K562 (cell line): ENCODE data around the gene CAMSAP2. TPM values are rescaled to one million over a fixed set of nuclear protein-coding genes. Genes with fewer than 3 reads are reported as not detected.
A peak's percentile ranks its signal among the peaks of the same experiment; 100 is the strongest.

Source experiments
- DACH1 ChIP-seq: fragments of 450-650 bp; IDR thresholded peaks from 2 replicates; pipeline ENCODE4 v1.6.1; 2018; ENCODE audit not compliant: partially characterized antibody
- EGR1 ChIP-seq: fragments of 450-650 bp; conservative IDR thresholded peaks from 2 replicates; pipeline ENCODE4 v1.6.1; 2017; ENCODE audit warnings: mild to moderate bottlenecking
- ZKSCAN8 ChIP-seq: fragments of 200-800 bp; sonication (Bioruptor generic); IDR thresholded peaks from 2 replicates; pipeline ENCODE4 v1.6.1; 2016; ENCODE audit warnings: missing genetic modification characterization, missing compliant biosample characterization
- ZNF212 ChIP-seq: fragments of 450-650 bp; formaldehyde crosslinking; IDR thresholded peaks from 2 replicates; pipeline ENCODE4 v1.4.0; 2020; ENCODE audit warnings: mild to moderate bottlenecking
- ZNF316 ChIP-seq: fragments of 450-650 bp; IDR thresholded peaks from 2 replicates; pipeline ENCODE4 v1.6.1; 2016
- polyA plus RNA-seq, 8 experiments: library from polyadenylated mRNA; depleted of rRNA in 4 of 8; stranded (reverse) in 5 of 8; unstranded in 3 of 8; fragments of >200 nt; fragmentation: Nextera tagmentation in 2 of 8; fragmentation: Illumina TruSeq in 1 of 8; extraction: Ambion mirVana in 2 of 8; extraction: Trizol in 1 of 8; gene quantifications; 2 replicates each; pipeline versions ENCODE4 v1.2.1 to v1.2.3, GENCODE V29; 2011 to 2014; ENCODE audit warnings: inconsistent platforms in 1 of 8, missing spikeins in 1 of 8
- total RNA-seq, 7 experiments: library from RNA; depleted of rRNA in 6 of 7; stranded (reverse); fragments of >200 nt in 6 of 7; fragmentation: Illumina TruSeq in 2 of 7; extraction: Trizol in 2 of 7; gene quantifications; 2 replicates each; pipeline versions ENCODE4 v1.2.1 to v1.2.3, GENCODE V29; 2011 to 2021; ENCODE audit warnings: low replicate concordance in 1 of 7
- TF ChIP-seq, protein P1 (sequence below): IDR thresholded peaks from 2 replicates; pipeline ENCODE4 v1.6.1; 2012; ENCODE audit warnings: low read depth, low read length, improper control_type of control experiment, borderline replicate concordance
- TF ChIP-seq, protein P2 (sequence below): fragments of 450-650 bp; IDR thresholded peaks from 2 replicates; pipeline ENCODE4 v1.6.1; 2016; ENCODE audit warnings: low read depth
- TF ChIP-seq, protein P3 (sequence below), 2 experiments: fragments of 150-350 bp in 1 of 2; IDR thresholded peaks; 2 replicates each; pipeline ENCODE4 v1.6.1; 2012 to 2016; ENCODE audit warnings: low read depth in 2 of 2, low read length in 2 of 2, mild to moderate bottlenecking in 1 of 2, moderate library complexity in 1 of 2
- TF ChIP-seq, protein P4 (sequence below): IDR thresholded peaks from 2 replicates; pipeline ENCODE4 v1.6.1; 2014; ENCODE audit warnings: antibody characterized with exemption
- TF ChIP-seq, protein P5 (sequence below): fragments of 250-450 bp; sonication (Bioruptor Pico); IDR thresholded peaks from 2 replicates; pipeline ENCODE4 v1.8.0; 2021; ENCODE audit warnings: moderate library complexity, mild to moderate bottlenecking, inconsistent platforms

Gene CAMSAP2
- total and polyA plus RNA-seq, 9 of the 15 experiments (the other 6 are each of a cell fraction or from before 2014, with no cell fraction given) = 1.4 to 7.5 (median 2.7) TPM

DNA sequence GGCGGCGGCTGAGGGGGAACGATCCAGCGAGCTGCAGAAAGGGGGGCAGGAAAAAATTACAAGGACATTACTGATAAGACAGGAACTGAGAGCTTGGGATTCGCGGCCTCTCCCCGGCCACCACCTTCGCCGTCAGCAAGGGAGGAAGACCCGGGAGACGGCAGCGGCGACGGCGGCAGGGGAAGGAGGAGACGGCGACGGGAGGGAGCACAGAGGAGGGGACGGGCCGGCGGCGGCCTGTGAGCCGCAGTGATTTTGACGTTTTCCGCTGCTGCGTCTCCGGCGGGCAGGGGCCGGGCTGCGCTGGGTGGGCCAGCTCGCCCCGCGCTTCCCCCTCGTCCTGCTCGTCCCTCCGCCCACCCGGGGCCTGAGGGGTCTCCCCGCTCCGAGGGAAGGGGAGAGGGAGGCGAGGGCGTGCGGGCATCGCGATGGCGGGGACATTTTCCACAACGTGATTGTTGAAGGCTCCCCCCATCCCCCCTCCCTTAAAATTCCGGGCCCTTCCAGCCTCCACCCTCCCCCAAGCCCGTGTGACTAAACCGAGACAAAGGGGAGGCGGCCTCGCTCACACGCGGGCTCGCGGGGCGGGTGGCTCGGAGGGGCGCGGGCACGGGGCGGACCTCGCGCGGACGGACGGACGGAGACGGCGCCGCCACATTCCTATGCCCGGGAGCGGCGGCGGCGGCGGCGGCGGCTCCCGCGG lies 407 bp downstream of the CAMSAP2 start (continued):
- TF ChIP-seq, protein P1, sequence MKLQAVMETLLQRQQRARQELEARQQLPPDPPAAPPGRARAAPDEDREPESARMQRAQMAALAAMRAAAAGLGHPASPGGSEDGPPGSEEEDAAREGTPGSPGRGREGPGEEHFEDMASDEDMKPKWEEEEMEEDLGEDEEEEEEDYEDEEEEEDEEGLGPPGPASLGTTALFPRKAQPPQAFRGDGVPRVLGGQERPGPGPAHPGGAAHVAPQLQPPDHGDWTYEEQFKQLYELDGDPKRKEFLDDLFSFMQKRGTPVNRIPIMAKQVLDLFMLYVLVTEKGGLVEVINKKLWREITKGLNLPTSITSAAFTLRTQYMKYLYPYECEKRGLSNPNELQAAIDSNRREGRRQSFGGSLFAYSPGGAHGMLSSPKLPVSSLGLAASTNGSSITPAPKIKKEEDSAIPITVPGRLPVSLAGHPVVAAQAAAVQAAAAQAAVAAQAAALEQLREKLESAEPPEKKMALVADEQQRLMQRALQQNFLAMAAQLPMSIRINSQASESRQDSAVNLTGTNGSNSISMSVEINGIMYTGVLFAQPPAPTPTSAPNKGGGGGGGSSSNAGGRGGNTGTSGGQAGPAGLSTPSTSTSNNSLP = no peak
- TF ChIP-seq, protein P2, sequence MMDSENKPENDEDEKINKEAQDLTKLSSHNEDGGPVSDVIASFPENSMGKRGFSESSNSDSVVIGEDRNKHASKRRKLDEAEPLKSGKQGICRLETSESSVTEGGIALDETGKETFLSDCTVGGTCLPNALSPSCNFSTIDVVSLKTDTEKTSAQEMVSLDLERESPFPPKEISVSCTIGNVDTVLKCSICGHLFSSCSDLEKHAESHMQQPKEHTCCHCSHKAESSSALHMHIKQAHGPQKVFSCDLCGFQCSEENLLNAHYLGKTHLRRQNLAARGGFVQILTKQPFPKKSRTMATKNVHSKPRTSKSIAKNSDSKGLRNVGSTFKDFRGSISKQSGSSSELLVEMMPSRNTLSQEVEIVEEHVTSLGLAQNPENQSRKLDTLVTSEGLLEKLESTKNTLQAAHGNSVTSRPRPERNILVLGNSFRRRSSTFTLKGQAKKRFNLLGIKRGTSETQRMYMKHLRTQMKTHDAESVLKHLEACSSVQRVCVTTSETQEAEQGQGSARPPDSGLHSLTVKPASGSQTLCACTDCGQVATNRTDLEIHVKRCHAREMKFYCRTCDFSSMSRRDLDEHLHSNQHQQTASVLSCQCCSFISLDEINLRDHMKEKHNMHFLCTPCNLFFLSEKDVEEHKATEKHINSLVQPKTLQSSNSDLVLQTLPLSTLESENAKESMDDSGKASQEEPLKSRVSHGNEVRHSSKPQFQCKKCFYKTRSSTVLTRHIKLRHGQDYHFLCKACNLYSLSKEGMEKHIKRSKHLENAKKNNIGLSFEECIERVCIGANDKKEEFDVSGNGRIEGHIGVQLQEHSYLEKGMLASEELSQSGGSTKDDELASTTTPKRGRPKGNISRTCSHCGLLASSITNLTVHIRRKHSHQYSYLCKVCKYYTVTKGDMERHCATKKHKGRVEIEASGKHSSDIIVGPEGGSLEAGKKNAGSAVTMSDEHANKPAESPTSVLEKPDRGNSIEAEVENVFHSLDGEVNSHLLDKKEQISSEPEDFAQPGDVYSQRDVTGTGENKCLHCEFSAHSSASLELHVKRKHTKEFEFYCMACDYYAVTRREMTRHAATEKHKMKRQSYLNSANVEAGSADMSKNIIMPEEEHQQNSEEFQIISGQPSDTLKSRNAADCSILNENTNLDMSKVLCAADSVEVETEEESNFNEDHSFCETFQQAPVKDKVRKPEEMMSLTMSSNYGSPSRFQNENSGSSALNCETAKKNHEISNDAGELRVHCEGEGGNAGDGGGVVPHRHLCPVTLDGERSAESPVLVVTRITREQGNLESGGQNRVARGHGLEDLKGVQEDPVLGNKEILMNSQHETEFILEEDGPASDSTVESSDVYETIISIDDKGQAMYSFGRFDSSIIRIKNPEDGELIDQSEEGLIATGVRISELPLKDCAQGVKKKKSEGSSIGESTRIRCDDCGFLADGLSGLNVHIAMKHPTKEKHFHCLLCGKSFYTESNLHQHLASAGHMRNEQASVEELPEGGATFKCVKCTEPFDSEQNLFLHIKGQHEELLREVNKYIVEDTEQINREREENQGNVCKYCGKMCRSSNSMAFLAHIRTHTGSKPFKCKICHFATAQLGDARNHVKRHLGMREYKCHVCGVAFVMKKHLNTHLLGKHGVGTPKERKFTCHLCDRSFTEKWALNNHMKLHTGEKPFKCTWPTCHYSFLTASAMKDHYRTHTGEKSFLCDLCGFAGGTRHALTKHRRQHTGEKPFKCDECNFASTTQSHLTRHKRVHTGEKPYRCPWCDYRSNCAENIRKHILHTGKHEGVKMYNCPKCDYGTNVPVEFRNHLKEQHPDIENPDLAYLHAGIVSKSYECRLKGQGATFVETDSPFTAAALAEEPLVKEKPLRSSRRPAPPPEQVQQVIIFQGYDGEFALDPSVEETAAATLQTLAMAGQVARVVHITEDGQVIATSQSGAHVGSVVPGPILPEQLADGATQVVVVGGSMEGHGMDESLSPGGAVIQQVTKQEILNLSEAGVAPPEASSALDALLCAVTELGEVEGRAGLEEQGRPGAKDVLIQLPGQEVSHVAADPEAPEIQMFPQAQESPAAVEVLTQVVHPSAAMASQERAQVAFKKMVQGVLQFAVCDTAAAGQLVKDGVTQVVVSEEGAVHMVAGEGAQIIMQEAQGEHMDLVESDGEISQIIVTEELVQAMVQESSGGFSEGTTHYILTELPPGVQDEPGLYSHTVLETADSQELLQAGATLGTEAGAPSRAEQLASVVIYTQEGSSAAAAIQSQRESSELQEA = no peak
- TF ChIP-seq DACH1 (no peak), ZNF212 (CRISPR knock-in tag) (no peak), ZNF316 (no peak), EGR1 (no peak), ZKSCAN8 (CRISPR knock-in tag) (no peak)
- TF ChIP-seq, protein P3, sequence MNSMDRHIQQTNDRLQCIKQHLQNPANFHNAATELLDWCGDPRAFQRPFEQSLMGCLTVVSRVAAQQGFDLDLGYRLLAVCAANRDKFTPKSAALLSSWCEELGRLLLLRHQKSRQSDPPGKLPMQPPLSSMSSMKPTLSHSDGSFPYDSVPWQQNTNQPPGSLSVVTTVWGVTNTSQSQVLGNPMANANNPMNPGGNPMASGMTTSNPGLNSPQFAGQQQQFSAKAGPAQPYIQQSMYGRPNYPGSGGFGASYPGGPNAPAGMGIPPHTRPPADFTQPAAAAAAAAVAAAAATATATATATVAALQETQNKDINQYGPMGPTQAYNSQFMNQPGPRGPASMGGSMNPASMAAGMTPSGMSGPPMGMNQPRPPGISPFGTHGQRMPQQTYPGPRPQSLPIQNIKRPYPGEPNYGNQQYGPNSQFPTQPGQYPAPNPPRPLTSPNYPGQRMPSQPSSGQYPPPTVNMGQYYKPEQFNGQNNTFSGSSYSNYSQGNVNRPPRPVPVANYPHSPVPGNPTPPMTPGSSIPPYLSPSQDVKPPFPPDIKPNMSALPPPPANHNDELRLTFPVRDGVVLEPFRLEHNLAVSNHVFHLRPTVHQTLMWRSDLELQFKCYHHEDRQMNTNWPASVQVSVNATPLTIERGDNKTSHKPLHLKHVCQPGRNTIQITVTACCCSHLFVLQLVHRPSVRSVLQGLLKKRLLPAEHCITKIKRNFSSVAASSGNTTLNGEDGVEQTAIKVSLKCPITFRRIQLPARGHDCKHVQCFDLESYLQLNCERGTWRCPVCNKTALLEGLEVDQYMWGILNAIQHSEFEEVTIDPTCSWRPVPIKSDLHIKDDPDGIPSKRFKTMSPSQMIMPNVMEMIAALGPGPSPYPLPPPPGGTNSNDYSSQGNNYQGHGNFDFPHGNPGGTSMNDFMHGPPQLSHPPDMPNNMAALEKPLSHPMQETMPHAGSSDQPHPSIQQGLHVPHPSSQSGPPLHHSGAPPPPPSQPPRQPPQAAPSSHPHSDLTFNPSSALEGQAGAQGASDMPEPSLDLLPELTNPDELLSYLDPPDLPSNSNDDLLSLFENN (IDR thresholded peaks at IDR 0.05; ENCODE audit: low read depth in 2 of 2, low read length in 2 of 2) = no peak
- TF ChIP-seq, protein P4, sequence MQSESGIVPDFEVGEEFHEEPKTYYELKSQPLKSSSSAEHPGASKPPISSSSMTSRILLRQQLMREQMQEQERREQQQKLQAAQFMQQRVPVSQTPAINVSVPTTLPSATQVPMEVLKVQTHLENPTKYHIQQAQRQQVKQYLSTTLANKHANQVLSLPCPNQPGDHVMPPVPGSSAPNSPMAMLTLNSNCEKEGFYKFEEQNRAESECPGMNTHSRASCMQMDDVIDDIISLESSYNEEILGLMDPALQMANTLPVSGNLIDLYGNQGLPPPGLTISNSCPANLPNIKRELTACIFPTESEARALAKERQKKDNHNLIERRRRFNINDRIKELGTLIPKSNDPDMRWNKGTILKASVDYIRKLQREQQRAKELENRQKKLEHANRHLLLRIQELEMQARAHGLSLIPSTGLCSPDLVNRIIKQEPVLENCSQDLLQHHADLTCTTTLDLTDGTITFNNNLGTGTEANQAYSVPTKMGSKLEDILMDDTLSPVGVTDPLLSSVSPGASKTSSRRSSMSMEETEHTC = 0 out of 2 replicates have a peak, but pooled peaks have one; percentile 18
- TF ChIP-seq, protein P5, sequence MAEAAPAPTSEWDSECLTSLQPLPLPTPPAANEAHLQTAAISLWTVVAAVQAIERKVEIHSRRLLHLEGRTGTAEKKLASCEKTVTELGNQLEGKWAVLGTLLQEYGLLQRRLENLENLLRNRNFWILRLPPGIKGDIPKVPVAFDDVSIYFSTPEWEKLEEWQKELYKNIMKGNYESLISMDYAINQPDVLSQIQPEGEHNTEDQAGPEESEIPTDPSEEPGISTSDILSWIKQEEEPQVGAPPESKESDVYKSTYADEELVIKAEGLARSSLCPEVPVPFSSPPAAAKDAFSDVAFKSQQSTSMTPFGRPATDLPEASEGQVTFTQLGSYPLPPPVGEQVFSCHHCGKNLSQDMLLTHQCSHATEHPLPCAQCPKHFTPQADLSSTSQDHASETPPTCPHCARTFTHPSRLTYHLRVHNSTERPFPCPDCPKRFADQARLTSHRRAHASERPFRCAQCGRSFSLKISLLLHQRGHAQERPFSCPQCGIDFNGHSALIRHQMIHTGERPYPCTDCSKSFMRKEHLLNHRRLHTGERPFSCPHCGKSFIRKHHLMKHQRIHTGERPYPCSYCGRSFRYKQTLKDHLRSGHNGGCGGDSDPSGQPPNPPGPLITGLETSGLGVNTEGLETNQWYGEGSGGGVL = no peak
